ENCODE measurements around the gene TAF5L.

TAF5L gene

DNA sequence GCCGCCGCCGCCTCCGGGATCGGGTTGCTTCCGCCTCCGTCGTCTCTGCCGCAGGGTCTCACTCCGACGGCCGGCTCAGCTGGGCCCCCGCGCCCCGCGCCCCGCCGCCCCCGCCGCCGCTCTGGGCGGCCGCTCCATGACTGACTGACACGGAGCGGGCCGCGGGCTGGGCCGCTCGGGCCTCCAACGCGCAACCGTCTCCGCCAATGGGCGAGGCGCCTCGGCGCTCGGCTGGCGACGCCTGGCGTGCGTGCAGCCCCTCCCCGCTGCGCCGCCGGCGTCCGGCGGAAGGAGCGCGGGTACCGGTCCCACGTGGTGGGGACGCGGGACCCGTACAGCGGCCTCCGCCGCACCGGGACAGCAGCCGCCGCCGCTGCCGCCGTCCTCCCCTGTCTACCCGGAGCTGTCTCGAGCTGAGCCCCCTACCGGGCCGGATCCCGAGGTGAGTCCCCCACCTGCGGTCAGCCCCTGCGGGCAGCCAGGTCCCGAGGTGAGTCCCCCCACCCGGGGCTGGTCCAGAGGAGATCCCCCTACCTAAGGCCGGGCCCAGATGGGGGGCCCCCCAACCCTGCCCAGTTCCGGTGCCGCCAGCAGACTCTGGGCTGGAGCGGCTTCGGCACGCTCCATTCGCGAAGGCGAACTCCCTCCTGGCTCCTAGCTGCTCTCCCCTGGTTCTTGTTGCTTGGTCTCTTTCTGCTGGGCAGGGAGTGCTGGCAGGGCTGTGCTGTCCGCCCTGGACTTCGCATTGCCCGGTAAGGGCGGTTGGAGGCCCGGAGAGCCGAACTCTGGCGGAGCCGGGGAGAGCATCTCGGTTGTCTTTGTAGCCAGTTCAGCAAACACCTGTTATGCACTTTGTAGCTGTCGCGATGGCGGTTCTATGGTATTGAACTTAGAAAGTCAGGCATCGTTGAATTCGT is at the start of gene TAF5L, which contains the start of gene URB2:
TAF5L (minus strand) TSS at position 208 of the 917 bp plus-strand sequence. CDS start 11,640 bp downstream, outside the sequence.
URB2 (plus strand) TSS at position 333 of the 917 bp plus-strand sequence. CDS start 1,387 bp downstream, outside the sequence.
- TF ChIP-seq, protein P1, sequence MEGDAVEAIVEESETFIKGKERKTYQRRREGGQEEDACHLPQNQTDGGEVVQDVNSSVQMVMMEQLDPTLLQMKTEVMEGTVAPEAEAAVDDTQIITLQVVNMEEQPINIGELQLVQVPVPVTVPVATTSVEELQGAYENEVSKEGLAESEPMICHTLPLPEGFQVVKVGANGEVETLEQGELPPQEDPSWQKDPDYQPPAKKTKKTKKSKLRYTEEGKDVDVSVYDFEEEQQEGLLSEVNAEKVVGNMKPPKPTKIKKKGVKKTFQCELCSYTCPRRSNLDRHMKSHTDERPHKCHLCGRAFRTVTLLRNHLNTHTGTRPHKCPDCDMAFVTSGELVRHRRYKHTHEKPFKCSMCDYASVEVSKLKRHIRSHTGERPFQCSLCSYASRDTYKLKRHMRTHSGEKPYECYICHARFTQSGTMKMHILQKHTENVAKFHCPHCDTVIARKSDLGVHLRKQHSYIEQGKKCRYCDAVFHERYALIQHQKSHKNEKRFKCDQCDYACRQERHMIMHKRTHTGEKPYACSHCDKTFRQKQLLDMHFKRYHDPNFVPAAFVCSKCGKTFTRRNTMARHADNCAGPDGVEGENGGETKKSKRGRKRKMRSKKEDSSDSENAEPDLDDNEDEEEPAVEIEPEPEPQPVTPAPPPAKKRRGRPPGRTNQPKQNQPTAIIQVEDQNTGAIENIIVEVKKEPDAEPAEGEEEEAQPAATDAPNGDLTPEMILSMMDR (IDR thresholded peaks at IDR 0.05; ENCODE audit: unreplicated experiment in 3 of 3), result no peak
- Mint-ChIP-seq H3K4me1 (peaks cover 30% of the 10 kb centered on the region), H3K27me3 (ENCODE audit: low read depth) (no peaks in the 10 kb centered on the region), H3K9me3 (no peaks in the 10 kb centered on the region), H3K27ac (peak within 1 kb of the TSS; percentile 70 to 91 (median 91)), H3K36me3 (ENCODE audit: low read depth) (peaks cover 7% of the 10 kb centered on the region), H3K4me3 (peak within 1 kb of the TSS; percentile 98 to 99 (median 99))

DNA sequence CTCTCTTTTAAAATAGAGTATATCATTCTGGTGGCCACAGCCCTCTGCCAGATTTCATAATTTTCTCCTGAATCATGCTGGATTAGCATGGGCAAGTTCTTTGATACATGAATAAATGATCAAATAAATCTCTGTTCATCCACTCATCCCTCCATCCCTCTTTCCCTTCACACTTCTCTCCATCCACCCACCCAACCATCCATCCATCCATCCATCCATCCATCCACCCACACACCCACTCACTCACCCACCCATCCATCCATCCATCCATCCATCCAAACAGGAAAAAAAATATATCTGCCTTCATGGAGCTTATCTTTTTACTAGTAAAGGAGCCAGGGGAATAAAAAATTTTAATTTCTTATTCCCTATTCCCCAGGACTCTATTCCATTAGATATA is 49.5 kb upstream of the TAF5L start:
- Mint-ChIP-seq H3K4me3 (no peak overlapping the region), H3K36me3 (ENCODE audit: low read depth) (no peaks in the 10 kb centered on the region), H3K9me3 (peaks cover 6% of the 10 kb centered on the region), H3K27ac (no peak overlapping the region), H3K27me3 (ENCODE audit: low read depth) (no peaks in the 10 kb centered on the region), H3K4me1 (no peaks in the 10 kb centered on the region)
- TF ChIP-seq, protein P1 (IDR thresholded peaks at IDR 0.05; ENCODE audit: unreplicated experiment in 3 of 3), result no peak

DNA sequence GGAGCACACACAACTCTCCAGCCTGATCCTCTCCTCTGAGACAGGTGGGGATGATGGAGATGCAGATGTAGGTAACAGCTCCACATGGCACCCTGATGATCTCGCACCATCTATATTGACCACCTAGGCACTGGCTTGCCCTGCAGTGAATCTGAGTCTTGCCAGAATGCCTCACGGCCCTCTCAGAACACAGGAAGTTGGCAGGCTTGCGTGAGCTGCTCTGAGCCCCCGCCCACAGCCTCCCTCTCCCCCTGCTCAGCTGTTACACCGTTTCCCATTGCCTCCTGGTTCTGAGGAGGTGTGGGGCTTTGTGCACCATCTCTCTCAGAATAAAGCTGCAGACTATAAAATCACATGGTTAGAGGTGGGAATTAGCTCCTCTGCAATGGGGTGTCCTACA is 48.1 kb upstream of the TAF5L start:
- Mint-ChIP-seq H3K9me3 (peaks cover 4% of the 10 kb centered on the region), H3K4me1 (no peaks in the 10 kb centered on the region), H3K36me3 (ENCODE audit: low read depth) (no peaks in the 10 kb centered on the region), H3K4me3 (no peak overlapping the region), H3K27ac (no peak overlapping the region), H3K27me3 (ENCODE audit: low read depth) (no peaks in the 10 kb centered on the region)
- TF ChIP-seq, protein P1 (IDR thresholded peaks at IDR 0.05; ENCODE audit: unreplicated experiment in 3 of 3), result no peak

DNA sequence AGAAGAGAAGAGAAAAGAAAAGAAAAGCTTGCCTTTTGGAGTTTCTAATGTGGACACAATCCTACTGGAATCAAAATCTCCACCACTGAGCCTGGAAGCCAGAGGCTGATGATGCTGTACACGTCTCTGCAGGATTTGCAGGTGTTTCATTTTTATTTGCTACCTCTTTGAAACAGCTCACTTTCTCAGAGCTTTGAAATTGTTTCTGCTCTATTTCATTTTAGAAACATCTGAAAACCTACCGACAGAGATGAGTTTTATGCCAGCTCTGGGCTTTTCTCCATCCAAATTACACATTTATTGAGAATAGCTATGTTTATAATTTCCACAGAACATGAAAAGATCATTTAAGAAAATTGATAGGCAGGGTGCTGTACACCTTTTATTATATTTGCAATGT is 46.3 kb upstream of the TAF5L start:
- TF ChIP-seq, protein P1 (IDR thresholded peaks at IDR 0.05; ENCODE audit: unreplicated experiment in 3 of 3), result no peak
- no peak overlapping the region for H3K4me3 Mint-ChIP-seq
- no peak overlapping the region for H3K27ac Mint-ChIP-seq
- H3K9me3 Mint-ChIP-seq, result peaks cover 4% of the 10 kb centered on the region
- H3K4me1 Mint-ChIP-seq, result no peaks in the 10 kb centered on the region
- peaks cover 4% of the 10 kb centered on the region for H3K27me3 Mint-ChIP-seq (ENCODE audit: low read depth)
- H3K36me3 Mint-ChIP-seq (ENCODE audit: low read depth), result no peaks in the 10 kb centered on the region

DNA sequence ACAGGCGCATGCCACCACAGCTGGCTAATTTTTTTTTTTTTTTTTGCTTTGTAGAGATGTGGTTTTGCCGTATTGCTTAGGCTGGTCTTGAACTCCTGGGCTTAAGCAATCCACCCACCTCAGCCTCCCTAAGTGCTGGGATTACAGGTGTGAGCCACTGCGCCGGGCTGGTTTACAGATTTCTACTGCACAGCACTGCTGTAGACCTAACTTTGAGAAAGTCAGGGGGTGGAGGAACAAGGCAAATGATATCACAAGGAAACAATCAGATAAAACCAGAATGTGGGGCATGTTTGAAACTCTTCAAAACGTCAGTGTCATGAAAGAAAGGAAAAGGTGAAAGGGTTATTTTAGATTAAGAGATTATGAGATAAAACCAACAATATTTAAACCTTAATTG is 45.4 kb upstream of the TAF5L start:
- no peak overlapping the region for H3K4me3 Mint-ChIP-seq
- H3K27ac Mint-ChIP-seq, result no peak overlapping the region
- no peaks in the 10 kb centered on the region for H3K4me1 Mint-ChIP-seq
- peaks cover 4% of the 10 kb centered on the region for H3K27me3 Mint-ChIP-seq (ENCODE audit: low read depth)
- TF ChIP-seq, protein P1 (IDR thresholded peaks at IDR 0.05; ENCODE audit: unreplicated experiment in 3 of 3), result no peak
- peaks cover 4% of the 10 kb centered on the region for H3K9me3 Mint-ChIP-seq
- no peaks in the 10 kb centered on the region for H3K36me3 Mint-ChIP-seq (ENCODE audit: low read depth)
